HG03064 (cell line): ENCODE results near the gene LCN12.
"Not testable (repeated sequence)": the region's sequence is repeated elsewhere in the genome, so short reads cannot be mapped to it uniquely, and the experiment has no call there.

ENCODE experiments used
- ATAC-seq: cut with Tn5 transposase; IDR thresholded peaks from one replicate; pipeline ENCODE4 v1.9.1; 2021; ENCODE audit warnings: low read depth; ENCODE audit not compliant: unreplicated experiment

Gene LCN12

GRCh38 chr9:137004285-137004684, 52.2 kb downstream of the LCN12 start:
- ATAC-seq, result not testable (repeated sequence)
